Measurements from ENCODE around the gene EVC.

EVC gene

DNA sequence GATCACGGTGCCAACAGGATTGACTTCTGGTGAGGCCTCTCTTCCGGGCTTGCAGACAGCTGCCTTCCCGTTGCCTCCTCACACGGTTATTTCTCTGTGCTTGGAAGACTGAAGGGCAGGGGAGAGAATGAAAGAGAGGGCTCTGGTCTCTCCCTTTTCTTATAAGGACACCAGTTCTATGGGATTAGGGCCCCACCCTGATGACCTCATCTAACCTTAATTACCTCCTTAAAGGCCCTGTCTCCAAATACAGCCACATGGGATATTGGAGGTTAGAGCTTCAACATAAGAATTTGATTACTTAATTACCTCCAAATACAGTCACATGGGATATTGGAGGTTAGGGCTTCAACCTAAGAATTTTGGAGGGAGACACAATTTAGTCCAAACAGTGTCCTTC, 46.5 kb downstream of the EVC start:
- Histone ChIP-seq H3K27ac (no peak overlapping the region), H3K4me3 (no peak overlapping the region), H3K27me3 (no peaks in the 10 kb centered on the region), H3K36me3 (peaks cover 0 to 19% (median 4%) of the 10 kb centered on the region in 11 experiments; a peak in 6 of 22 replicates), H4K20me1 (peaks cover 0 to 8% (median 0%) of the 10 kb centered on the region in 11 experiments; a peak in 1 of 22 replicates), H3K4me2 (no peak overlapping the region), H3K9ac (no peak overlapping the region), H3K4me1 (peaks cover 0 to 29% (median 8%) of the 10 kb centered on the region in 10 experiments; a peak in 10 of 20 replicates), H3K9me3 (replicated peaks in 1 of 11) (no peaks in the 10 kb centered on the region)
- no peak for TF ChIP-seq Cebpa-rat (IDR thresholded peaks at IDR 0.05)

DNA sequence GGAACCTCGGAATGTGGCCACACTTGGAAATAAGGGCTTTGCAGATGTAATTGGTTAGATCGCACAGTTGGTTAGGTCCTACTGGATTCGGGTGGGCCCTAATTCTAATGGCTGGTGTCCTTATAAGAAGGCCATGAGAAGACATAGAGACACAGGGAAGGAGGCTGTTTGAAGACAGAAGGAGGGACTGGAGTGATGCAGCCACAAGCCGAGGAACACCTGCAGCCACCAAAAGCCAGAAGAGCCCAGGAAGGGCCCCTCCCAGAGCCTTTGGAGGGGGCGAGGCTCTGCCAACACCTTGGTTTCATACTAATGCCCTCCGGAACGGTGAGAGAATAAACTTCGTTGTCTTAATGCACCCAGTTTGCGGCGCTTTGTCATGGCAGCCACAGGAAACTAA, 47.0 kb downstream of the EVC start:
- Histone ChIP-seq H4K20me1 (peaks cover 0 to 5% (median 0%) of the 10 kb centered on the region in 11 experiments; a peak in 1 of 22 replicates), H3K4me2 (peak overlapping the region in 1 of 11 experiments; percentile 37; a peak in 1 of 22 replicates), H3K27ac (0 out of 22 replicates have a peak overlapping the region, but pooled peaks of 1 of the 11 experiments have one; percentile 23), H3K9ac (no peak overlapping the region), H3K36me3 (peaks cover 0 to 17% (median 4%) of the 10 kb centered on the region in 11 experiments; a peak in 6 of 22 replicates), H3K9me3 (replicated peaks in 1 of 11) (no peaks in the 10 kb centered on the region), H3K4me1 (peaks cover 0 to 29% (median 8%) of the 10 kb centered on the region in 10 experiments; a peak in 10 of 20 replicates), H3K4me3 (no peak overlapping the region), H3K27me3 (no peaks in the 10 kb centered on the region)
- no peak for TF ChIP-seq Cebpa-rat (IDR thresholded peaks at IDR 0.05)

DNA sequence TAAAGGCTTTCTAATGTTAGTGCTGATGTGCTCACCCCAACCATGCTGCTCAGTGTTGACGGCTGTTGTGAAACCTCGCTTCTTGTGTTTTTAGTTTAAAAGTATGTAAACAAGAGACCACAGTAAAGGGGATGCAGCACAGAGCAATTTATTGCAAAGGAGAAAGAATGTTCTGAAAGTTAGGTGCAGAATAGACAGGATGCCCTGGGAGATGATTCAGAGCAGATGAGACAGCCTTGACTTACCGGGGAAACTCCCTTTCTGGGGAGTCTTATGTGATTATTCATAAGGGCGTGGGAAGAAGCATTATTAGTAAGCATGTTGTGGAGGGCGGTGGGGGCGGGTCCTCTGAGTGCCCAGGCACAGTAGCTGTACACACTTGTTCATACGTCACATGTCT, 47.7 kb downstream of the EVC start:
- peaks cover 0 to 11% (median 4%) of the 10 kb centered on the region in 11 experiments; a peak in 6 of 22 replicates for H3K36me3 ChIP-seq
- H3K4me1 ChIP-seq, result peaks cover 0 to 22% (median 4%) of the 10 kb centered on the region in 10 experiments; a peak in 10 of 20 replicates
- H4K20me1 ChIP-seq, result no peaks in the 10 kb centered on the region
- no peaks in the 10 kb centered on the region for H3K27me3 ChIP-seq
- no peak overlapping the region for H3K9ac ChIP-seq
- no peak overlapping the region for H3K4me3 ChIP-seq
- no peaks in the 10 kb centered on the region for H3K9me3 ChIP-seq (replicated peaks in 1 of 11)
- no peak for TF ChIP-seq Cebpa-rat (IDR thresholded peaks at IDR 0.05)
- H3K27ac ChIP-seq, result 0 out of 22 replicates have a peak overlapping the region, but pooled peaks of 1 of the 11 experiments have one; percentile 23
- peak overlapping the region in 2 of 11 experiments; percentile 26 to 37; a peak in 3 of 22 replicates for H3K4me2 ChIP-seq

DNA sequence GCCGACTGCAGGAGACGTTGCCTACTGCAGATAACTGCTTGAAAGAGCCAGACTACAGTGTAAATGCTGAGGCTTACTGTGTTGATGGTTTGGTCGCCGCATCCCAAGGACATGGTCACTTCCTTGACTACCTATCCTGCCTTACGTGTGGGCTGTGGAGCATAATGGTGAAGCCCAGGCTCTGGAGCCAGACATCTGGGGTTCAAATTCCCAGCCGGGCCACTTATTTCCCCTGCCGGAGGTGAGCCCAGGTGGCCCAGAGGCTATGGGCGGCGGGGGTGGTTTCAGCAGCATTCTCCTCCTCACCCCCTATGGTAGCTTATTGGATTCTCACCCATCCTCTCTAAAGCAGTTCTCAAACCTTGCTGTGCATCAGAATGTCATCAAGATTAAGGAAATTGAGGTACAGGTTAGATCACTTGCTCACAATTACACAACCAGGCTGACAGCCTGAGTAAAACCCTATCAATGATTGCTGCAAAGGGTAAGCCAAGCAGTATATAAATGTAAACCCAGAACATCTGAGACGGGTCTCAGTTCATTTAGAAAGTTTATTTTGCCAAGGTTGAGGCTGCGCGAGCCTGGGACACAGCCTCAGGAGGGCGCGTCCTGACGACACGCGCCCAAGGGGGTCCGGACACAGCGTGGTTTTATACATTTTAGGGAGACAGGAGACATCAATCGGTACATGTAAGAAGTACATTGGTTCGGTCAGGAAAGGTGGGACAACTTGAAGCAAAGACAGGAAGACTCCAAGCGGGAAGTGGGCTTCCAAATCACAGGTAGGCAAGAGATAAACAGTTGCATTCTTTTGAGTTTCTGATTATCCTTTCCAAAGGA, 48.5 kb downstream of the EVC start:
- H3K4me1 ChIP-seq, result peaks cover 0 to 16% (median 0%) of the 10 kb centered on the region in 10 experiments; a peak in 5 of 20 replicates
- H3K9me3 ChIP-seq (replicated peaks in 1 of 11), result no peaks in the 10 kb centered on the region
- no peak for TF ChIP-seq Cebpa-rat (IDR thresholded peaks at IDR 0.05)
- H3K36me3 ChIP-seq, result peaks cover 0 to 11% (median 4%) of the 10 kb centered on the region in 11 experiments; a peak in 6 of 22 replicates
- H3K9ac ChIP-seq, result no peak overlapping the region
- no peaks in the 10 kb centered on the region for H3K27me3 ChIP-seq
- H3K27ac ChIP-seq, result no peak overlapping the region
- H3K4me3 ChIP-seq, result no peak overlapping the region
- no peak overlapping the region for H3K4me2 ChIP-seq
- no peaks in the 10 kb centered on the region for H4K20me1 ChIP-seq

DNA sequence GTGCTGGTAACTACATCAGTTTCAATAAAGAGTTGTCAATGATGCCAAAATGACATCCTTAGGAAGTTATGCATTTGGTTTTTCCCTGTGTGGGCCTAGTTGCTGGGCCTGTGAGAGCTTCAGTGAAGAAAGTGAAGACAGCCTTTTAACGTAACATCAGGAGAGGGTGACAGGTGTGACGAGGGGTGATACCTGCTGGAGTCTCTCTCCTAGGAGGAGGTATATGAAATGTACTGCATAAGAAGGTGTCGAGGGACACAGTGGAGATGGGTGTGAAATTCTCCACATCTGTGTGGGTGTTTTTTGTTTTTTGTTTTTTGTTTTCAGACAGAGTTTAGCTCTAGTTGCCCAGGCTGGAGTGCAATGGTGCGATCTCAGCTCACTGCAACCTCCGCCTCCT, 49.2 kb downstream of the EVC start:
- Histone ChIP-seq H3K27ac (no peak overlapping the region), H3K9me3 (replicated peaks in 1 of 11) (no peaks in the 10 kb centered on the region), H3K36me3 (peaks cover 0 to 11% (median 4%) of the 10 kb centered on the region in 11 experiments; a peak in 6 of 22 replicates), H3K9ac (no peak overlapping the region), H3K4me3 (no peak overlapping the region), H3K4me1 (peaks cover 0 to 16% (median 0%) of the 10 kb centered on the region in 10 experiments; a peak in 5 of 20 replicates), H3K4me2 (no peak overlapping the region), H3K27me3 (no peaks in the 10 kb centered on the region), H4K20me1 (no peaks in the 10 kb centered on the region)
- no peak for TF ChIP-seq Cebpa-rat (IDR thresholded peaks at IDR 0.05)

DNA sequence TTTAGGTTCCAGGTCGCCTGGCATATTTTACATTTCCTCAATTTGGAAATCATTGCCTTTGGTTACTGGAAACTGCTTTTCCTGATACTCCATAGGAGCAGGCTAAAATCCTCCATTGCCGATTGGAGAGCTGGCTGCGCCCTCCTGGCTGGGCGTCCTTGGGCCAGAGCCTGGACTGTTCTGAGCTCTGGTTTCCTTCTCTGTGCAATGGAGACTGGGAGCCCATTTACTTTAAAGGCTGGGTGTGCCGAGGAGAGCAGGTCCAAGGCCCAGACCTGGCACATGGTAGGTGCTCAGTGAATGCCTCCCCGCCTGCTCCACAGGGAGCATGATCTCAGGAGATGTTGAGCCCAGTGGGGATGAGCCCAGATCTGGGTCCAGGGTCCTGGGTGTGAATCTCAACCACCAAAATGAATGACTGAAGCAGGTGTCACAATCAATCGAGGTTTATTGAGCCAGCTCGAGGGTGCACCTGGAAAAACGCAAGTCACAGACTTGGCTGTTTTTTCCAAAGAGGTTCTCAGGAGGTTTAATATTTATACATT, 50.0 kb downstream of the EVC start:
- no peak for TF ChIP-seq Cebpa-rat (IDR thresholded peaks at IDR 0.05)
- Histone ChIP-seq H3K4me2 (no peak overlapping the region), H3K36me3 (peaks cover 0 to 10% (median 4%) of the 10 kb centered on the region in 11 experiments; a peak in 6 of 22 replicates), H3K9ac (no peak overlapping the region), H3K4me3 (no peak overlapping the region), H3K9me3 (replicated peaks in 1 of 11) (no peaks in the 10 kb centered on the region), H3K27ac (no peak overlapping the region), H3K27me3 (no peaks in the 10 kb centered on the region), H3K4me1 (peaks cover 0 to 16% (median 0%) of the 10 kb centered on the region in 10 experiments; a peak in 5 of 20 replicates), H4K20me1 (no peaks in the 10 kb centered on the region)

DNA sequence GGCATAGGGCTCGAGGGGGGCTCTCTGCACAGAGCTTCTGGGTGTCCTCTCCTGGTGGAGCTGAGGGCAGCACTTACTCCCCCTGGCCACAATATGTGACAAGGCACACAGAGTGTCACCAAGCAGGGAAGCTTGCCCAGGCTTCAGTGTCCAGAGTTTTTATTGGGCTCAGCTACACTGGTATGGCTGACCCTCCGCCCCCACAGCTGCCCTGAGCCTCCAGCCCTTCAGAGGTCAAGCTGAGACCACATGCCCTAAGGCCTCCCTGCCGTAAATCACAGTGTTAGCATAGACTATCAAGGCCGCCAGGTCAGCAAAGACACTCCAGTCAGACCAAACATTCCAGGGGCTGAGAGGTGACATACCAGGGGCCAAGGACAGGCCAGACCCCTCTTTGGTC, 59.0 kb downstream of the EVC start:
- no peaks in the 10 kb centered on the region for H3K27me3 ChIP-seq
- H3K4me3 ChIP-seq, result no peak overlapping the region
- no peak overlapping the region for H3K9ac ChIP-seq
- H3K4me2 ChIP-seq, result no peak overlapping the region
- H3K27ac ChIP-seq, result no peak overlapping the region
- H4K20me1 ChIP-seq, result no peaks in the 10 kb centered on the region
- H3K9me3 ChIP-seq (replicated peaks in 1 of 11), result peaks cover 10 to 31% (median 27%) of the 10 kb centered on the region in 11 experiments
- peaks cover 0 to 25% (median 12%) of the 10 kb centered on the region in 11 experiments; a peak in 12 of 22 replicates for H3K36me3 ChIP-seq
- no peak for TF ChIP-seq Cebpa-rat (IDR thresholded peaks at IDR 0.05)
- no peaks in the 10 kb centered on the region for H3K4me1 ChIP-seq

DNA sequence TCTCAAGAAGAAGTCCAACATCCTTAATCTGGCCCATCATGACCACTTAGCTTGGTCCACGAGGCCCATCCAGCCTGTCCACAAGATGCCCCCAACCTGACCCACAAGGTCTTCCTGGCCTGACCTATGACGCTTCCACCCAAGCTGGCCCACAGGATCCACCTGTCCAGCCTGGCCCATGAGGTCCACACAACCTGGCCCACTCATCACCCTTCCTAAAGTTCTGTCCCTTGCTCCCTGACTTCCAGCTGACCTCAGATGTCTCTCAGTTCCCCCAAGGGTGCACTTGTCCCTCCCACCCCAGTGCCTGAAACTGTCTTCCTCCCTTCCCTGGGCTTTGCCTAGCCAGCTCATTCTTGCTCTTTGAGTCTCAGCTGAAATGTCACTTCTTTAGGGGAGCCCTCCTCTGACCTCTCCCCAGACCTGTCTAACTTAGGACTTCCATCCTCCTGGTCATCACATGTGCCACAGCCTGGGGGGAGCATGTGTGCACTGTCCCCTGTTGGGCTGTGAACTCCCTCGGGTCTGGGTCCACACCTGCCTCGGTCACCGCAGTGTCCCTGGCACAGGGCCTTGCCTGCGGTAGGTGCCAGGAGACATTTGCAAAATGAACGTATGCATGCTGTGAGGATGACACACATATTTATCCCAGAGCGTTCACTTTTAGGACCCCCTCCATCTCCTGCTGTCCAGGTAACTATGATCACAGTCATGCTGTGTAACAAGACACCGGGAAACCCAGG, 61.7 kb downstream of the EVC start:
- H3K4me2 ChIP-seq, result no peak overlapping the region
- H3K36me3 ChIP-seq, result peaks cover 11 to 31% (median 23%) of the 10 kb centered on the region in 11 experiments; a peak in 16 of 22 replicates
- H3K4me3 ChIP-seq, result no peak overlapping the region
- H3K9me3 ChIP-seq (replicated peaks in 1 of 11), result peaks cover 27 to 48% (median 44%) of the 10 kb centered on the region in 11 experiments
- no peak for TF ChIP-seq Cebpa-rat (IDR thresholded peaks at IDR 0.05)
- no peaks in the 10 kb centered on the region for H3K4me1 ChIP-seq
- H3K27ac ChIP-seq, result no peak overlapping the region
- no peaks in the 10 kb centered on the region for H3K27me3 ChIP-seq
- H3K9ac ChIP-seq, result no peak overlapping the region
- no peaks in the 10 kb centered on the region for H4K20me1 ChIP-seq

DNA sequence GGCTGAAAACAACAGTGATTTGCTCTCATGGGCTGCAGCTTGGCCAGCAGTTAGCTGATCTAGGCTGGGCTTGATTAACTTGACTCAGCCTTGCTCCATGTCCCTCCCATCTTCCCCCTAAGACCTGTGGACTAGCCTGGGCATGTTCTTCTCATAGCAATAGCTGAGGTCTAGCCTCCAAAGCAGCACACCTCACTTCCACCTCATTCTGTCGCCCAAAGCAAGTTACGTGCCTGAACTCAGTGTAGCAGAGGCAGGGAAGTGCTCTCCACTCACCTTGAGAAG, 62.2 kb downstream of the EVC start:
- no peak overlapping the region for H3K9ac ChIP-seq
- TF ChIP-seq Cebpa-rat (IDR thresholded peaks at IDR 0.05), result no peak
- H3K27me3 ChIP-seq, result no peaks in the 10 kb centered on the region
- H3K4me2 ChIP-seq, result no peak overlapping the region
- H3K4me3 ChIP-seq, result no peak overlapping the region
- peaks cover 28 to 44% (median 41%) of the 10 kb centered on the region in 11 experiments for H3K9me3 ChIP-seq (replicated peaks in 1 of 11)
- H3K36me3 ChIP-seq, result peaks cover 11 to 27% (median 21%) of the 10 kb centered on the region in 11 experiments; a peak in 16 of 22 replicates
- no peaks in the 10 kb centered on the region for H4K20me1 ChIP-seq
- no peaks in the 10 kb centered on the region for H3K4me1 ChIP-seq
- H3K27ac ChIP-seq, result no peak overlapping the region; a peak in 1 of 22 replicates
